IMR-90 (cell line): ENCODE data around the gene SLPI. TPM values are rescaled to one million over a fixed set of nuclear protein-coding genes. Genes with fewer than 3 reads are reported as not detected.

ENCODE experiments used
- ATAC-seq: fragments of 200-7000 bp; cut with Tn5 transposase; 2 replicates; pipeline ENCODE4 v1.9.1; 2020; ENCODE audit warnings: low read depth, mild to moderate bottlenecking, moderate library complexity
- BruUV-seq: library from RNA; stranded (reverse); fragments of 400-500 nt; replicated peaks from 2 replicates; lab custom pipeline; 2021; lab: Mats Ljungman, UMichigan
- CTCF ChIA-PET: fragments of 300-600 bp; formaldehyde crosslinking; extraction: SDS; loops from one replicate; lab custom pipeline; 2021; ENCODE audit warnings: antibody characterized with exemption; lab: Yijun Ruan, JAX
- POLR2A ChIA-PET: fragments of 300-600 bp; sonication (Branson Sonifier 250); formaldehyde crosslinking; loops from one replicate; lab custom pipeline; 2022; ENCODE audit warnings: antibody characterized with exemption; ENCODE audit not compliant: unreplicated experiment; lab: Charles Lee
- DNase-seq: peaks from one replicate; pipeline ENCODE4 v3.0.0; 2013
- H2AFZ ChIP-seq: replicated peaks from 2 replicates; pipeline ENCODE3; 2013; ENCODE audit warnings: low read length, mild to moderate bottlenecking; ENCODE audit not compliant: poor library complexity
- H2AK5ac ChIP-seq: 2 replicates; pipeline ENCODE4 v1.6.1; 2013; ENCODE audit warnings: low read depth, low read length, inconsistent platforms
- H2AK9ac ChIP-seq: replicated peaks from 2 replicates; pipeline ENCODE3; 2013; ENCODE audit warnings: mild to moderate bottlenecking, low read depth, low read length, moderate library complexity; ENCODE audit not compliant: poor library complexity
- H2BK120ac ChIP-seq: 2 replicates; pipeline ENCODE4 v1.6.1; 2013; ENCODE audit warnings: low read depth, low read length, inconsistent platforms
- H2BK15ac ChIP-seq: 3 replicates; pipeline ENCODE4 v1.6.1; 2013; ENCODE audit warnings: low read depth, low read length, inconsistent platforms
- H2BK20ac ChIP-seq: 2 replicates; pipeline ENCODE4 v1.6.1; 2013; ENCODE audit warnings: low read depth, mild to moderate bottlenecking, inconsistent platforms, low read length, moderate library complexity
- H2BK5ac ChIP-seq: 2 replicates; pipeline ENCODE4 v1.6.1; 2013; ENCODE audit warnings: mild to moderate bottlenecking, low read depth, low read length, inconsistent platforms; ENCODE audit not compliant: poor library complexity, severe bottlenecking
- H3K14ac ChIP-seq: replicated peaks from 2 replicates; pipeline ENCODE4 v1.6.1; 2013; ENCODE audit warnings: low read depth, low read length, inconsistent platforms
- H3K18ac ChIP-seq: 2 replicates; pipeline ENCODE4 v1.6.1; 2013; ENCODE audit warnings: low read depth, low read length, control low read depth
- H3K23ac ChIP-seq: 2 replicates; pipeline ENCODE4 v1.6.1; 2013; ENCODE audit warnings: low read depth, low read length, inconsistent platforms
- H3K27ac ChIP-seq: 2 replicates; pipeline ENCODE4 v1.5.1; 2013; ENCODE audit warnings: mild to moderate bottlenecking, control low read depth, low read length; ENCODE audit not compliant: insufficient read depth
- H3K27me3 ChIP-seq: 2 replicates; pipeline ENCODE4 v1.6.1; 2013; ENCODE audit warnings: low read length; ENCODE audit not compliant: control insufficient read depth, insufficient read depth
- H3K36me3 ChIP-seq: 2 replicates; pipeline ENCODE4 v1.6.1; 2013; ENCODE audit warnings: low read length, mixed read lengths; ENCODE audit not compliant: control insufficient read depth, insufficient read depth
- H3K4ac ChIP-seq: 2 replicates; pipeline ENCODE4 v1.6.1; 2013; ENCODE audit warnings: low read depth, low read length, inconsistent platforms
- H3K4me1 ChIP-seq: 2 replicates; pipeline ENCODE4 v1.6.1; 2013; ENCODE audit warnings: low read length, mixed read lengths; ENCODE audit not compliant: control insufficient read depth, insufficient read depth
- H3K4me2 ChIP-seq: 2 replicates; pipeline ENCODE4 v1.6.1; 2013; ENCODE audit warnings: low read depth, mild to moderate bottlenecking, control low read depth, low read length, moderate library complexity
- H3K4me3 ChIP-seq: 2 replicates; pipeline ENCODE4 v1.5.1; 2013; ENCODE audit warnings: low read depth, mild to moderate bottlenecking, control low read depth, low read length, moderate library complexity; ENCODE audit not compliant: insufficient read depth
- H3K56ac ChIP-seq: 2 replicates; pipeline ENCODE4 v1.6.1; 2013; ENCODE audit warnings: low read length, inconsistent platforms; ENCODE audit not compliant: insufficient read depth; ENCODE audit errors: extremely low read depth
- H3K79me1 ChIP-seq, 2 experiments: 2 replicates each; pipeline ENCODE4 v1.6.1; 2013; ENCODE audit warnings: low read length in 2 of 2, inconsistent platforms in 1 of 2, low read depth in 1 of 2
- H3K9ac ChIP-seq: 2 replicates; pipeline ENCODE4 v1.6.1; 2013; ENCODE audit warnings: low read depth, low read length, control low read depth
- H3K9me1 ChIP-seq: 2 replicates; pipeline ENCODE4 v1.6.1; 2013; ENCODE audit warnings: low read length, inconsistent platforms; ENCODE audit not compliant: insufficient read depth
- H3K9me3 ChIP-seq: 2 replicates; pipeline ENCODE4 v1.6.1; 2013; ENCODE audit warnings: low read length; ENCODE audit not compliant: control insufficient read depth, insufficient read depth
- H4K20me1 ChIP-seq: 2 replicates; pipeline ENCODE4 v1.6.1; 2013; ENCODE audit warnings: low read length, inconsistent platforms; ENCODE audit not compliant: insufficient read depth
- H4K5ac ChIP-seq: 2 replicates; pipeline ENCODE4 v1.6.1; 2013; ENCODE audit warnings: mild to moderate bottlenecking, low read depth, low read length, control low read depth
- H4K8ac ChIP-seq, 2 experiments: 2 replicates each; pipeline ENCODE4 v1.6.1; 2013; ENCODE audit warnings: low read depth in 2 of 2, low read length in 2 of 2, control low read depth in 1 of 2, inconsistent platforms in 1 of 2
- H4K91ac ChIP-seq: 2 replicates; pipeline ENCODE4 v1.6.1; 2013; ENCODE audit warnings: low read depth, low read length, inconsistent platforms; ENCODE audit not compliant: insufficient read depth
- BHLHE40 ChIP-seq: fragments of 150-350 bp; IDR thresholded peaks from 2 replicates; pipeline ENCODE4 v1.6.1; 2016; ENCODE audit warnings: mild to moderate bottlenecking, low read depth, low read length
- CEBPB ChIP-seq: IDR thresholded peaks from 2 replicates; pipeline ENCODE4 v1.6.1; 2012; ENCODE audit warnings: low read depth, low read length, improper control_type of control experiment
- CHD1 ChIP-seq: IDR thresholded peaks from 2 replicates; pipeline ENCODE4 v1.6.1; 2012; ENCODE audit warnings: low read depth, low read length, improper control_type of control experiment
- ELK1 ChIP-seq: fragments of 150-350 bp; IDR thresholded peaks from 2 replicates; pipeline ENCODE4 v1.6.1; 2016; ENCODE audit warnings: low read depth, mild to moderate bottlenecking, low read length, moderate library complexity, borderline replicate concordance
- FOS ChIP-seq: fragments of 150-350 bp; IDR thresholded peaks from 2 replicates; pipeline ENCODE4 v1.6.1; 2016; ENCODE audit warnings: low read depth, low read length
- MAFK ChIP-seq: IDR thresholded peaks from 2 replicates; pipeline ENCODE4 v1.6.1; 2012; ENCODE audit warnings: low read depth, low read length, improper control_type of control experiment
- MAZ ChIP-seq: IDR thresholded peaks from 2 replicates; pipeline ENCODE4 v1.6.1; 2012; ENCODE audit warnings: low read depth, mild to moderate bottlenecking, low read length, improper control_type of control experiment, moderate library complexity, borderline replicate concordance
- MXI1 ChIP-seq: IDR thresholded peaks from 2 replicates; pipeline ENCODE4 v1.6.1; 2012; ENCODE audit warnings: low read depth, mild to moderate bottlenecking, low read length, moderate library complexity, borderline replicate concordance
- NFE2L2 ChIP-seq: fragments of 150-350 bp; IDR thresholded peaks from 2 replicates; pipeline ENCODE4 v1.6.1; 2016; ENCODE audit warnings: low read depth, mild to moderate bottlenecking, low read length
- POLR2A ChIP-seq: IDR thresholded peaks from 2 replicates; pipeline ENCODE4 v1.6.1; 2012; ENCODE audit warnings: mild to moderate bottlenecking, low read depth, low read length
- RAD21 ChIP-seq: IDR thresholded peaks from 2 replicates; pipeline ENCODE4 v1.6.1; 2012; ENCODE audit warnings: low read length, improper control_type of control experiment
- RCOR1 ChIP-seq: IDR thresholded peaks from 2 replicates; pipeline ENCODE4 v1.6.1; 2012; ENCODE audit warnings: mild to moderate bottlenecking, low read length, improper control_type of control experiment; ENCODE audit not compliant: insufficient replicate concordance
- RFX5 ChIP-seq: IDR thresholded peaks from 2 replicates; pipeline ENCODE4 v1.8.0; 2012; ENCODE audit warnings: low read depth, mild to moderate bottlenecking, low read length, moderate library complexity
- SMC3 ChIP-seq: fragments of 150-350 bp; IDR thresholded peaks from 2 replicates; pipeline ENCODE4 v1.6.1; 2016; ENCODE audit warnings: low read depth, mild to moderate bottlenecking, antibody characterized with exemption, low read length, moderate library complexity
- WGBS, 2 experiments: methylation state at CpG; one replicate each; pipeline versions ENCODE4 v1.1.5 to v1.1.7; 2013; ENCODE audit warnings: missing lambda C conversion rate in 2 of 2; ENCODE audit not compliant: insufficient read length in 1 of 2; ENCODE audit errors: extremely low coverage in 2 of 2; 5-methylcytosine and 5-hydroxymethylcytosine counted together
- dilution Hi-C: fragments of 300-500 bp; cut with HindIII; formaldehyde crosslinking; loops from one replicate; pipeline ENCODE4 v1.14.3; 2018; ENCODE audit warnings: low sequenced_read_pairs; ENCODE audit not compliant: unreplicated experiment
- in situ Hi-C: fragments of 300-500 bp; cut with MboI; formaldehyde crosslinking; loops from 3 replicates; pipeline ENCODE4 v1.14.3; 2019; ENCODE audit warnings: low sequenced_read_pairs, inconsistent platforms, mixed read lengths
- intact Hi-C: fragments of 100-400 bp; cut with micrococcal nuclease; formaldehyde crosslinking; loops from 2 replicates; pipeline ENCODE4 v1.10.0; 2022
- polyA plus RNA-seq, 3 experiments: library from polyadenylated mRNA; depleted of rRNA; stranded (reverse); fragments of >200 nt; gene quantifications; 2 replicates each; pipeline ENCODE4 v1.2.3, GENCODE V29; 2012; ENCODE audit warnings: low replicate concordance in 1 of 3
- total RNA-seq: library from RNA; depleted of rRNA; stranded (reverse); fragments of >200 nt; gene quantifications from 2 replicates; pipeline ENCODE4 v1.2.3, GENCODE V29; 2012
- TF ChIP-seq, protein P1 (sequence below): fragments of 150-350 bp; IDR thresholded peaks from 2 replicates; pipeline ENCODE4 v1.6.1; 2017; ENCODE audit warnings: mild to moderate bottlenecking, antibody characterized with exemption, low read length, low read depth
- TF ChIP-seq, protein P2 (sequence below): conservative IDR thresholded peaks from 2 replicates; pipeline ENCODE4 v1.5.1; 2012; ENCODE audit warnings: mild to moderate bottlenecking, low read depth, low read length, improper control_type of control experiment

Gene SLPI
- total and polyA plus RNA-seq, 2 of the 4 experiments (the other 2 are of a cell fraction) = not detected

DNA sequence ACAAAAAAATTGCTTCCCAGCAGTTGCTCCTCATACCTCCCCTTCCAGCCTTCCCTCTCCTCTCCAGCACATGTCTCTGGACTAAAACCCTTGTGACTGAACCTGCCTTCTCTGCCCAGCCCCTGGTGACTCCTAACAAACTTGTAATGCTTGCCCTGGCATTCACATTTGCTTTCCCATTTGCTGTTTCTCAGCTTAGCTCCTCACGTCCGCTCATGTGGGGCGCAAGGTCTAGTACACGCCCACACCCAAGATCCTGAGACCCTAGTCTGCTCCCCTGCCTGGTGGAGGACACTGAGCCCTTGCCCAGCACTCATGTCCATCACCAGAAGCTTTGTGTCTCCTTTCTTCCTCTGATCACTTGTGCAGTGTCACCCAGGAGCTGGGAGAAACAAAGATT, 34.0 kb upstream of the SLPI start:
- Histone ChIP-seq H2BK15ac (no peak overlapping the region), H3K9ac (no peak overlapping the region), H3K79me1 (no peaks in the 10 kb centered on the region), H3K9me1 (no peaks in the 10 kb centered on the region), H4K20me1 (no peaks in the 10 kb centered on the region), H2AK5ac (no peak overlapping the region), H3K9me3 (no peaks in the 10 kb centered on the region), H3K4ac (no peak overlapping the region), H2BK5ac (no peak overlapping the region), H3K4me3 (no peak overlapping the region), H2BK120ac (no peak overlapping the region), H4K5ac (no peak overlapping the region), H2AK9ac (no peak overlapping the region), H4K91ac (no peak overlapping the region), H3K23ac (no peak overlapping the region), H4K8ac (no peak overlapping the region), H2BK20ac (no peak overlapping the region), H3K36me3 (no peaks in the 10 kb centered on the region), H3K18ac (no peak overlapping the region), H3K4me2 (no peak overlapping the region), H3K27ac (no peak overlapping the region), H3K27me3 (peaks cover 31% of the 10 kb centered on the region), H3K56ac (no peak overlapping the region), H3K4me1 (no peaks in the 10 kb centered on the region), H3K14ac (no peak overlapping the region), H2AFZ (no peak overlapping the region)
- DNase-seq (no peak), ATAC-seq (no peak)
- no TSS peak for BruUV-seq
- ChIA-PET POLR2A (no interaction called here), CTCF (no interaction called here)
- WGBS, 2 experiments = 85% methylated on average over 3 of the region's 4 CpGs; no CpG with 5 or more reads in 1 of the 2 experiments
- TF ChIP-seq ELK1 = no peak
- TF ChIP-seq NFE2L2 = no peak
- TF ChIP-seq MAZ = no peak
- TF ChIP-seq MXI1 = no peak
- TF ChIP-seq, protein P1, sequence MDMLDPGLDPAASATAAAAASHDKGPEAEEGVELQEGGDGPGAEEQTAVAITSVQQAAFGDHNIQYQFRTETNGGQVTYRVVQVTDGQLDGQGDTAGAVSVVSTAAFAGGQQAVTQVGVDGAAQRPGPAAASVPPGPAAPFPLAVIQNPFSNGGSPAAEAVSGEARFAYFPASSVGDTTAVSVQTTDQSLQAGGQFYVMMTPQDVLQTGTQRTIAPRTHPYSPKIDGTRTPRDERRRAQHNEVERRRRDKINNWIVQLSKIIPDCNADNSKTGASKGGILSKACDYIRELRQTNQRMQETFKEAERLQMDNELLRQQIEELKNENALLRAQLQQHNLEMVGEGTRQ = no peak
- no peak for TF ChIP-seq POLR2A
- TF ChIP-seq BHLHE40 = no peak
- no peak for TF ChIP-seq RCOR1
- no peak for TF ChIP-seq FOS
- no peak for TF ChIP-seq RAD21
- no peak for TF ChIP-seq MAFK
- TF ChIP-seq, protein P2, sequence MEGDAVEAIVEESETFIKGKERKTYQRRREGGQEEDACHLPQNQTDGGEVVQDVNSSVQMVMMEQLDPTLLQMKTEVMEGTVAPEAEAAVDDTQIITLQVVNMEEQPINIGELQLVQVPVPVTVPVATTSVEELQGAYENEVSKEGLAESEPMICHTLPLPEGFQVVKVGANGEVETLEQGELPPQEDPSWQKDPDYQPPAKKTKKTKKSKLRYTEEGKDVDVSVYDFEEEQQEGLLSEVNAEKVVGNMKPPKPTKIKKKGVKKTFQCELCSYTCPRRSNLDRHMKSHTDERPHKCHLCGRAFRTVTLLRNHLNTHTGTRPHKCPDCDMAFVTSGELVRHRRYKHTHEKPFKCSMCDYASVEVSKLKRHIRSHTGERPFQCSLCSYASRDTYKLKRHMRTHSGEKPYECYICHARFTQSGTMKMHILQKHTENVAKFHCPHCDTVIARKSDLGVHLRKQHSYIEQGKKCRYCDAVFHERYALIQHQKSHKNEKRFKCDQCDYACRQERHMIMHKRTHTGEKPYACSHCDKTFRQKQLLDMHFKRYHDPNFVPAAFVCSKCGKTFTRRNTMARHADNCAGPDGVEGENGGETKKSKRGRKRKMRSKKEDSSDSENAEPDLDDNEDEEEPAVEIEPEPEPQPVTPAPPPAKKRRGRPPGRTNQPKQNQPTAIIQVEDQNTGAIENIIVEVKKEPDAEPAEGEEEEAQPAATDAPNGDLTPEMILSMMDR = no peak
- TF ChIP-seq CHD1 = no peak
- no peak for TF ChIP-seq SMC3
- TF ChIP-seq RFX5 = no peak
- TF ChIP-seq CEBPB = no peak
- dilution Hi-C loops = no loop called here
- in situ Hi-C loops = loop anchor here (10.0 to 25.0 kb wide), 2 partner anchors 176 to 274 kb away; partner anchors contain the start of genes KCNS1, WFDC12 and WFDC5
- intact Hi-C loops = no loop called here
